Activated CD8-positive, alpha-beta T cell treated with anti-CD3 and anti-CD28 coated beads for 36 hours (primary cell): ENCODE measurements around the gene RPL19. TPM values are rescaled to one million over a fixed set of nuclear protein-coding genes. Genes with fewer than 3 reads are reported as not detected.
A peak's percentile ranks its signal among the peaks of the same experiment; 100 is the strongest.

Source experiments
- ATAC-seq: fragments of 200-7000 bp; cut with Tn5 transposase; one replicate; pipeline ENCODE4 v1.10.0; 2021; ENCODE audit warnings: mild to moderate bottlenecking, moderate library complexity
- CTCF ChIA-PET: fragments of 350-600 bp; sonication (Branson Sonifier 250); formaldehyde crosslinking; loops from one replicate; lab custom pipeline; 2021; ENCODE audit warnings: antibody characterized with exemption; lab: Charles Lee
- POLR2A ChIA-PET: fragments of 350-600 bp; sonication (Branson Sonifier 250); formaldehyde crosslinking; loops from one replicate; lab custom pipeline; 2021; ENCODE audit warnings: antibody characterized with exemption; lab: Charles Lee
- DNase-seq: peaks from one replicate; pipeline ENCODE4 v3.0.0-alpha.2; 2020
- H3K27ac Mint-ChIP-seq: one replicate; pipeline ENCODE4 v1.8.0; 2021; ENCODE audit warnings: mild to moderate bottlenecking, mixed read lengths
- H3K27me3 Mint-ChIP-seq: one replicate; pipeline ENCODE4 v1.8.0; 2021; ENCODE audit warnings: mixed read lengths
- H3K36me3 Mint-ChIP-seq: one replicate; pipeline ENCODE4 v1.8.0; 2021; ENCODE audit warnings: low read depth, mixed read lengths
- H3K4me1 Mint-ChIP-seq: one replicate; pipeline ENCODE4 v1.8.0; 2021; ENCODE audit warnings: low read depth, mixed read lengths
- H3K4me3 Mint-ChIP-seq: one replicate; pipeline ENCODE4 v1.8.0; 2021; ENCODE audit warnings: mild to moderate bottlenecking, moderate library complexity, mixed read lengths
- H3K9me3 Mint-ChIP-seq: one replicate; pipeline ENCODE4 v1.8.0; 2021; ENCODE audit warnings: mixed read lengths
- CTCF ChIP-seq: fragments of 200-600 bp; IDR thresholded peaks from one replicate; pipeline ENCODE4 v1.8.0; 2022; ENCODE audit warnings: antibody characterized with exemption, mild to moderate bottlenecking
- intact Hi-C: fragments of 100-400 bp; cut with micrococcal nuclease; formaldehyde crosslinking; loops from one replicate; pipeline ENCODE4 v1.10.0; 2022
- total RNA-seq, 2 experiments: library from RNA; stranded (reverse); gene quantifications; one replicate each; pipeline ENCODE4 v1.2.3, GENCODE V29; 2021

The RPL19 gene
- total RNA-seq, 2 experiments from 2014 or later: 3,130 to 3,175 TPM

DNA sequence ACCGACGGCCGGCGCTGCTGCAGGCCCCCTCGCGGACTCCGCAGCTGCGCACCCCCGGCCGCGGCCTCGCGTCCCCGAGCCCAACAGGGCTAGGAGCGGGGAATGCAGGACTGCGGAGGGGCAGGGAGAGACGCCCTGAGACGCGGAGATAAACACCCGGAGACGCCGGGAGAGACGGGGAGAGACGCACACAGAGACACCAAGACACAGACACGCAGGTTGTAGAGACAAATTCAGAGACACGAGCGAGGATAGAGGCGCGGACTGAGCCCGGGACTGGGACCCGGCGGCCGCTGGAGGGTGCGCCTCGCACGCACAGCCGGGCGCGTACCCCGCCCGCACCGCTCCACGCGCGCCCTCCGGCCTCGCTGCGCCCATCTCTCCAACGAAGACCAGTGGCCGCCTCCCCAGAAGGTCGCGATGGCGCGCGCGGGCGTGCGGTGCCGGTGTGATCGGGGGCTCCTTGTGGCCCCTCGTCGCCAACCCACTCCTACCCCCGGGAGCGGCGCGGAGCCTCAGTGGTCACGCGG is 24.8 kb downstream of the RPL19 start:
- ATAC-seq: no peak
- H3K9me3 Mint-ChIP-seq: no peaks in the 10 kb centered on the region
- intact Hi-C loops: no loop called here
- DNase-seq: no peak
- no peaks in the 10 kb centered on the region for H3K36me3 Mint-ChIP-seq
- H3K27me3 Mint-ChIP-seq: peaks cover 29% of the 10 kb centered on the region
- POLR2A ChIA-PET: interaction anchor here (0.5 kb wide), 1 partner anchor 327 kb away, joined by 3 read pairs; no protein-coding TSS in a partner anchor
- no peak for TF ChIP-seq CTCF
- no peak overlapping the region for H3K27ac Mint-ChIP-seq
- peak overlapping the region; percentile 42 for H3K4me3 Mint-ChIP-seq
- CTCF ChIA-PET: interaction anchor here (27.4 kb wide), 1 partner anchor 10 kb away, joined by 516 read pairs; no protein-coding TSS in a partner anchor
- H3K4me1 Mint-ChIP-seq: peaks cover 10% of the 10 kb centered on the region

DNA sequence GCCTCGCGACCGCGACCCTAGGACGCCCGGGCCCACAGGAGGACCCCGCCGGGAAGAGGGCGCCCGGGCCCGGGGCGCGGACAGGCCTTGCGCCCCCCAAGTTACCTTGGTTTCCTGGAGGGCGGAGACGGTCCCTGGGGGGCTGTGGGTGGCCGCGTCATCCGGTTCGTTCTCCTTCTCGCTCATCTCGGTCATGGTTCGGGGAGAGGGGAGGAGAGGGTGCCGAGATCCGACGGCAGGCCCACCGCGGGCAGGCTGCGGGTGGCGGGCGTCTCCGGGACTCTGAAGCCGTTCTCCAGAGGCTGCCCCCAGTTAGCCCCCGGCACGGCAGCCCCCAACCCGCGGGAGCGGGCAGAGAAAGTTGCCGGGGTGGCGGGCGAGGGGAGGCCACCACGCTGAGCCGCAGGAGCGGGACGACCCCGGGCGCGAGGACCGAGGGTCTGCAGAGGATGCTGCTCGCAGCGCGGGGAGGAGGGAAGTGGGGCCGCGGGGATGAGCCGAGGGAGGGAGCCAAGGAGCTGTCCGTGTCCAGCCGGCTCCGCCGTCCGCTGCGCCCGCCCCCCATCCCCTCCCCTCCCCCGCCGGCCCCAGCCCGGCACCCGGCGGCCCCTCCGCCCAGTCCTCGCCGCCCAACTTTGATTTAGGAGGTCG is 25.4 kb downstream of the RPL19 start, which contains the start of gene STAC2:
Gene STAC2, minus strand, starts transcription at position 638 of the 651 bp plus-strand sequence. Its CDS starts 443 bp downstream, at position 195.
- Mint-ChIP-seq H3K9me3 (no peaks in the 10 kb centered on the region), H3K36me3 (no peaks in the 10 kb centered on the region), H3K4me1 (peaks cover 10% of the 10 kb centered on the region), H3K27me3 (peaks cover 29% of the 10 kb centered on the region), H3K27ac (no peak within 1 kb of the TSS), H3K4me3 (peak within 1 kb of the TSS; percentile 76)
- intact Hi-C loops: no loop called here
- CTCF ChIA-PET: interaction anchor here (0.8 to 1.2 kb wide), 4 partner anchors 16 to 61 kb away, joined by 3 to 8 read pairs (median 4); no protein-coding TSS in a partner anchor
- TF ChIP-seq CTCF: no peak
- POLR2A ChIA-PET: interaction anchor here (1.0 to 1.3 kb wide), 2 partner anchors 22 to 26 kb away, joined by 3 to 4 read pairs; partner anchors contain the start of gene RPL19
- ATAC-seq (peak; percentile 37), DNase-seq (peak; percentile 49)

DNA sequence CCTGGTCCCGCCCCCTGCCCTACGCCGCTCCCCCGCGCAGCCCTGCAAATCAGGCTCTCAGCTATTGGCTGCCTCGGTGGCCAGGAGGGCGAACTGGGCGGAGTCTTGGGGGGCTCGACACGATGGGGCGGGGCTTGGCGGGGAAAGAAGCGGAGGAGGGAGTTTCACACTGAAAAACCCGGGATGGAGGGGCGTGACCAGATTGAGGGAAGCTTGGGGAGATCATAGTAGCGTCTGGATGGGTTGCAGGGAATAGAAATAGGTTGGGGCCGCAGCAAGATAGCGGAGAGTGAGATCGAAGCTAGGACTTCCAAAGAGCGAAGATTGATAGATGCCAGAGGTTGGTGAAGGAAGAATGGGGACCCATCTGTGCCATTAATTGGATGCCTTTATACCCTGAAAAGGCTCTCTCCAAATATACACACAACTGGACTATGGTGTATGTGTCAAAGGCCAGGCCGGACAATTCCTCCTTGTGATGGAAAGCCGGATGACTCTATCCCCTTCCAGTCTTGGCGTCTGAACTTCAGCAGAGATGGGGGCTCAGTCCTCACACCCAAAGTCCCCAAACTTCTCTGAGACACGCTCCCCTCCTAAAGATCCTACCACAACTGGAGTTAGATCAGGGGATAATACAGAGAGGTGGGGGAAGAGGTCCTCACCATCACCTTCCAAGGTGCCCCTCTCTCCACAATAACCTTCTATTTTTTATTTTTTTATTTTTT is 26.0 kb downstream of the RPL19 start:
- H3K27me3 Mint-ChIP-seq: peaks cover 29% of the 10 kb centered on the region
- H3K9me3 Mint-ChIP-seq: no peaks in the 10 kb centered on the region
- intact Hi-C loops: no loop called here
- H3K27ac Mint-ChIP-seq: no peak overlapping the region
- no peaks in the 10 kb centered on the region for H3K36me3 Mint-ChIP-seq
- H3K4me3 Mint-ChIP-seq: peak overlapping the region; percentile 76
- ATAC-seq: peak; percentile 96
- ChIA-PET POLR2A (interaction anchor here (1.0 to 1.3 kb wide), 2 partner anchors 22 to 26 kb away, joined by 3 to 4 read pairs; partner anchors contain the start of gene RPL19), CTCF (interaction anchor here (0.8 to 1.2 kb wide), 4 partner anchors 17 to 61 kb away, joined by 3 to 8 read pairs (median 4); no protein-coding TSS in a partner anchor)
- H3K4me1 Mint-ChIP-seq: peaks cover 10% of the 10 kb centered on the region
- no peak for TF ChIP-seq CTCF
- DNase-seq: peak; percentile 84

DNA sequence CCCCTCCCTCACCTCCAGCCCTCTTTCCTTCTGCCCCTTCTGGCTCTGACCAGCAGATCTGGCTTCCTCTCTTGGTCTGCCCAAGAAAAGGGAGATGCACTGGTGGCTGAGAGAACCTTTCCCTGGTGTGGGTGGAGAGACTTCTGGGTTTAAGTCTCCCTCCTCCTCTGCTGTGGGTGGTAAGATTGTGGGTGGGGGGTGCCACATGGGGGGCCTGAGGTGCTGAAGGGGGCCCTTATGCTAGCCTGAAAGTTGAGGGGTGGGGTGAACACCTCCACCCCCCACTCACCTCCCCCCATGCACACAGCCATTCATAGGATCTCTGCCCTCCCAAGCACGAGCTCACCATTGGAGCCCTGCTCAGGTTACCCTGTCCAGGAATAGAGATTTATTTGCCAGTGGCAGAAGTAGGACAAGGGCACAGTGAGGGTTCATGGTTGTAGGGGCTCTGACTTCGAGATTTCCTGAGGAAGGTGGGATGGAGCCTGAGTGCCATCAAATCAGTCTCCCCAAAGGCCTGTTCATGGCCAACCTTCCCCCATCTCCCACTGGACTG is 27.4 kb downstream of the RPL19 start:
- Mint-ChIP-seq H3K36me3 (no peaks in the 10 kb centered on the region), H3K27me3 (peaks cover 31% of the 10 kb centered on the region), H3K9me3 (no peaks in the 10 kb centered on the region), H3K27ac (no peak overlapping the region), H3K4me3 (no peak overlapping the region), H3K4me1 (peaks cover 20% of the 10 kb centered on the region)
- ATAC-seq (no peak), DNase-seq (no peak)
- intact Hi-C loops: no loop called here
- CTCF ChIA-PET: interaction anchor here (1.1 to 1.9 kb wide), 3 partner anchors 11 to 21 kb away, joined by 3 to 6 read pairs (median 3); no protein-coding TSS in a partner anchor
- POLR2A ChIA-PET: interaction anchor here (0.8 to 1.1 kb wide), 2 partner anchors 18 to 21 kb away, joined by 3 to 6 read pairs; no protein-coding TSS in a partner anchor
- no peak for TF ChIP-seq CTCF
